GM19023 (cell line): Measurements from ENCODE around the gene CDKL5.

Experiments
- ATAC-seq: cut with Tn5 transposase; IDR thresholded peaks from one replicate; pipeline ENCODE4 v1.9.1; 2021; ENCODE audit warnings: mild to moderate bottlenecking, moderate library complexity; ENCODE audit not compliant: unreplicated experiment

Gene CDKL5

DNA sequence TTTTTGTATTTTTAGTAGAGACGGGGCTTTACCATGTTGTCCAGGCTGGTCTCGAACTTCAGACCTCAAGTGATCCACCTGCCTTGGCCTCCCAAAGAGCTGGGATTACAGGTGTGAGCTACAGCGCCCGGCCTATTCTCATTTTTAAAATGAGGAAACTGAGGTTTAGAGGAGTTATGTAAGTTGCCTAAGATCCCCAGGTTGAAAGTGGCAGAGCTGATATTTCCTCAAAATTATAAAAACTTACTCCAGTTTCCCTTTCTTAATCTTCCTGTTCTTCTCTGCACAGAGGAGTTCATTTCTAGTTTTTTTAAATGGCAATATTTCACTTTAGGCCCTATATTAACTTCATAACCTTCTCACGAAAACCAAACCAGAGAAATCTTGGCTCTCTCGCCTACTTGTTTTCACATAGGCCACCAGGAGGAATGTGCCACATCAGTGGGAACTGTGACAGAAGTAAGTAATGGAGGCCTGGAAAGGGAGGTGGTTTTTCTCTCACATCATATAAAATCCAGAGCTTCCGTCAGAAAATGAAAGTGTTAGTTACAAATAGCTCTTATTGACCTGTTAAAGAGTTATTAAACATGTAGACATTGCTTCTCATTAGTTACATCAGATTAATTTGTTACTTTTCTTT lies 262.6 kb downstream of the CDKL5 start:
- no peak for ATAC-seq

DNA sequence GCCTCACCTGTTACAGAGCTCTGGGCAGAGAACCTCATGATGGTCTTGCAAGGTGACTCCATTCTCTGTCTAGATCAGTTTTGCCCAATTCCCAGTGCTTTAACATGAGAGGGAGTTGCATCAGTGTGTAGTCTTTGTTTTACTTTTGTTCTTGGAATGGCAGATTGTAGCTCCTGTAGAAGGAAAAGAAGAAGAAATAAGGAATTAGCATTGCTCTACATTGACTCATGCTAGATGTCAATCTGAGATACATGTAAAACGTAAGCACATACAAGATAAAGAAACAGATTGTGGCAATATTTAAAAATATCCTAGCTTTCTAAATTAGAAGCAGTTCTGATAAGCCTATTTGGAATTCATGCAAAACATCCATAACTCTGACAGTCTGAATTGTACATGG lies 266.0 kb downstream of the CDKL5 start:
- ATAC-seq, result no peak

DNA sequence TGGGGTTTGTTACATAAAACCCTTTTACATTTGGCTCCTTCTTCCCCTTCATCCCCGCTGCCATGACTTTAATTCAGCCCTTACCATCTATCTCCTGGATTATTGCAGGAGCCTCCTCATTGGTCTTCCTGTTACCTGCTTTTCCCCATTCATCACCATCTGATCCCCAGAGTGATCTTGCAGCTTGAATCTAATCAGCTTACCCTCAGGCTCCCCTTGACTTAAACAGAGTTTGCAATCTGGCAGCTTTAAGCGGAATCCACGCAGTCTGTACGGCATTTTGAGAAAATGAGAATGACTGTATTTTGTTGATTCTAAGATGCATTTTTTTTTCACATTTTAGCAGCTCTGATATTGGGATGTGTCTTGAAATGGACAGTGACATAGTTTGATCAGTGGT lies 267.1 kb downstream of the CDKL5 start:
- ATAC-seq, result no peak

DNA sequence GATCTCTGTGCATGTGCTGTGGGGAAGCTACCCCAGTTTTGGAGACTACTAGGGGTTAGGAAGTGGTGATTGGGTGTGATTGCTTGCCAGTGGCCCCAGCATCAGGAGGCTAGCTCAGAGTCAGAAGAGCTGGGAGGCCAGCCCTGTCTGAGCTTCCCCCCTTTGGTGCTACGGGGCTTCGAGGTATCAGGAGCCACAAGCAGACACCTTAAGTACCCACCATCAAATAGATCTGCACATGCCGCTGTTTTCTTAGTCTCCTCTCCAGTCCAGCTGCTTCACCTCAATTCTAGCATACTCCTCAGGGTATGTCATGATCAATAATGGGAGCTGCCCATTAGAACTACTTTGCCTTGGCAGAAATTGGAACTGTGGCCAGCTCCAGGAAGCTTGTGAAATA lies 271.2 kb downstream of the CDKL5 start:
- ATAC-seq, result no peak

DNA sequence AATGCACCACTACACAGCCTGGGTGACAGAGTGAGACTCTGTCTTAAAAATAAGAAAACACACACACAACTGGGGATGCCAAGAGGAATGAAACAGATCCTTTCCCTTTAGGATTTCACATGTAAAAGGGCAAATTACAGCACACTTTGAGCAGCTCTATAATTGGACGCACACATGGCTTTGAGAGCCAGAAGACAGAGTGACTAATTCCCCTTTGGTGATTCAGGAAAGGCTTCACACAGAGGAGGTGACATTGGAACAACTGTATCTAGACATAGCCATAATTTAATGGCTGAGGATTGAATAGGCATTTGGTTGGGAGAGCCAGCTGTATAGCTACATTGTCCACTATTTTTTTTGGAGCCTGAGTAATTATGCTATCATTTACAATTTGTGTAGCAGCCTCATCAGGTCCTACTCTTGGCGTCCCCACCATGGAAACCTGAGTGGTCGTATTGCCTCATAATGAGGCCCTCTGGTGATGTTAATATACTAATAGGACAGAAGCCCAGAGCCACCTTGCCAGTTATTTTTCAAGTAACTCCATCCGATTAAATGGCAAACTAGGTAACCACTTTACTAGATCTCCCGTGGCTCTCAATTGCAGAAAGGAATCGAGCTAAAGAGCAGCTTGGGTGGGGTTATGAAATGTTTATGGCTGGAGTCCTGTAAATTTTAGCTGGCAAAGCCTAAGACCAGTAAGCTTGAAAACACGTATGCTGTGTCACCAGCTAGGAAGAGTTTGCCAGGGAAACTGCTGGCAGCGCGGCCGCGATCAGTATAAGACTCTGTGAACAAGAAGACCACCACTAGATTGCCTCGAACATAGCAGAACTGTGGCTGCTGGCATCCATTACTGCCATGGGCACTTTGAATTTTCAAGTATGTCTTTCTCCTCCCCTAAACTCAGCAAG lies 273.6 kb downstream of the CDKL5 start:
- ATAC-seq, result no peak

DNA sequence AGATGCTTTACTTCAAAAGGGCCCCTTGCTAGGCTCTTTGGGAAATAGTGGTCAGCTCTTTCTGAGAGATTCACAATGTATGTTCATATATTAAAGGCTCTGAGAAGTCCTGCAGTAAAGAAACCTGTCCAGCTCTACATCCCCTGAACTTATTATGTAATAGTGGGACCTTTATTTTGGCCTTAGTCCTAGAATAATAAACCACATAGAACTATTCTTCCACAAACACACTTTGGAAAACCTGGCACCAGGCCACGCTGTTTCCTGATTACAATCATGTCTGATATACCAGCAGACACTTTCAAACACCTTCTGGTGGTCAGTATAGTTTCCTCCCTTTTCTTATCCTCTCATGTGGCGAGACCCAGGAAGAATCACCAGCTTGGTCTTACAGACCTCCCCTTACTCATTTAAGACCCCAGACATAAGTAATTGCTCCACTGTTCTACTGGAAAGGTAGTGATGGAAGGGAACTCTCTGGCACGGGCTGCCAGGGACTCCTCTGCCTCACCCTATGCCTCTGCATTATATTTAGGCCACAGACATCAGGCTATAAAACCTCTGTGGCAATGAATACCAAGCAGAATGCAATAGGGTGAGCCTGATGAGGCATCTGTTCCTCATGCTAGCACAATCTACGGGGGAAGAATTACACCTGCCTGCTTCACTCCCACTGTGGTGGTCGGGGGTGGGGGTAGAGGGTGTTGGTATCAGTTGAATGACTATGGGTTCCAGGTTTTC lies 276.4 kb downstream of the CDKL5 start:
- no peak for ATAC-seq

DNA sequence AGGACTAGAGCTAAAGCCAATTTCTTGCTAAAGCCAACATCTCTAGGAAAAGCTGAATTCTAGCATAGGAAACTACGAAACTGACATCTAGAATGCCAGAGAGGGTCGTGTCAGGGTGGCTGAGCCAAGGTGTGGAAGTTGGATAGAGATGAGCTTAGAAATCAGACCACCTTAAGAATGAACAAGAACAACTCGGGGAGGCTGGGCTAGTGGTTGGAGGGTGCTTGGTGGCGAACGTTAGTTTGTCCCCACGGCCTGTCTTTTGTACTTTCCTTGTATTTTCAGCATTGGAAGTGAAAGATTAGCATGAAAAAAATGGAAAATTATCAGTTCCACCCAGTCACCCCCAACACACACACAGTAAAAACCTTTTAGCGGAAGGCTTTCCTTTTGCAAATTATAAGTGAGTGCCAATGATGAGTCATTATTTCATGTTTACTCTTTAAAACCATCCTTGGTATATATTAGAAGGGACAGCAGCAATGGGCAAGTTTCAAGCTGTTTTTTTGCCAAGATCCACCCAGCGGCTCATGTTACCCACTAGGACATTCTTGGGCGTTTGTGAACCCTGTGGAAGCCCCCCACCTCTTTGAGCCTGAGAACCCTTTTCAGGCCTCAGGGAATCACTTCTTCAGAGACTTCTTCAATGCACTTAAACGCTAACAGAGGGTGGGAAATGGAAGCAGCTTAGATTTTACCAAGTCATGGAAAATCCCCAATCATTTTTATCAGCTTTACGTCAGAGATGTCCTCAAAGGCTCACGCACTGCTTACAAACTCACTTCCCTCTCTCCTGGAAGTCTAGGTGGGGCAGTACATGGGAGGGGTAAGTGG lies 277.2 kb downstream of the CDKL5 start:
- no peak for ATAC-seq
